Embryonic facial prominence (tissue), 1 donor: ENCODE measurements around the gene KRTAP8-1.

Experiments used
- DNase-seq: peaks from one replicate; pipeline ENCODE4 v3.0.0-alpha.2; 2016; ENCODE audit errors: extremely low spot score

Gene KRTAP8-1

GRCh38 chr21:30813174-30813573 is at the start of gene KRTAP8-1:
Gene KRTAP8-1, minus strand, starts transcription at chr21:30813274. Its CDS starts 54 bp downstream, at chr21:30813220.
- DNase-seq = no peak

DNA sequence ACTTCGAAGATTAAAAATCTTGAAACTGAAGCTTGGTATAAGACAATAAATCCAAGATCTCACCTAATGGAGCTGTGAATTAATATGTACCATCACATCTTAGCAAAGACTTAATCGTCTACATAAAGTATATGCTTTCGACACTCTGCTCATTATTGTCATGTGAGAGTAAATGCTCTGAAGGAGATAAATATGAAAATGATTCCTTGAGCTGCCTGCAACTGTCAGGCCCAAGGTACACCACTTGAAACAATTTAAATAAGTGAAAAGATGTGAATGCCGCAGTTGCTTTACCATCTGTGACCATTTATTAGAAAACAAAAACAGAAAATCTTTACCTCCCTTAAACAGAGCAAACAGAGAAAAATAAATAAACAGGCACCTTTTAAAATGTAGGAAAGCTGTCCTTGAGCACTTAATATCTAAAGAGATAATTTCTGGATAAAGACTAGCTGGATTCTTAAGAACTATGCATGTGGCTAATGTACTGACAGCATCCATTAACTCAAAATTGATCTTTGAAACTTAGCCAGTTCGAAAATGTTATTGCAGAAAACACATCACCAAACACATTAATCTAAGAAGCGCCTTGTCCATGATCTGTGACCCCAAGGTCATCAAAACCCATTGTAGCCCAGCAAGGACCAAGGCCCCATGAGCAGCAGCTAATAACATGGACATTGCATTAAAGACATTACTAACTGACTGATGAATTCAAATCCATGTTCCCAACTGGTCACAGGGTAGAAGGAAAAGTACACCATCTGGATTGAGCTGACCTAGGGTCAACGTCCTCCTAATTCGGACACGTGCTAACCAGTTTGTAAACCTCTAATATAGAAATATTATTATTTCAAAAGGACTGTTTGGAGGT is 34.8 kb upstream of the KRTAP8-1 start:
- DNase-seq = no peak

DNA sequence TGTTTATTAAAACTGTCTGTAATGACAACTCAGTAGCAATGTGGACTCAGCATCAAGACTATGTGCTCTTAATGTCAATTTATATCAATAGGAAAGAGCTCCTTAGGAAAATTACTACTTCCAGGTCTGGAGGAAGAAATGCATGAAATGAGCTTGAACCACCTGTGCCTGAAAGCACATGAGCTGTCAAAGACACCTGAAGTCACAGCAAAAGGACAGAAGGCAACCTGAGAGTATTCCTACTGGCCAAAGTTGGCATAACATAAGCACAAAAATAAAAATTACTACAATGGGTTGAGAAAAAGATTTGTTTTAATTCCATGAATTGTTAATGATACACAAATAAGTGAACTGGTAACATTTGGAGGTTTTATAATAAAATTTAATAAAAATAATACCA is 29.9 kb upstream of the KRTAP8-1 start:
- no peak for DNase-seq

DNA sequence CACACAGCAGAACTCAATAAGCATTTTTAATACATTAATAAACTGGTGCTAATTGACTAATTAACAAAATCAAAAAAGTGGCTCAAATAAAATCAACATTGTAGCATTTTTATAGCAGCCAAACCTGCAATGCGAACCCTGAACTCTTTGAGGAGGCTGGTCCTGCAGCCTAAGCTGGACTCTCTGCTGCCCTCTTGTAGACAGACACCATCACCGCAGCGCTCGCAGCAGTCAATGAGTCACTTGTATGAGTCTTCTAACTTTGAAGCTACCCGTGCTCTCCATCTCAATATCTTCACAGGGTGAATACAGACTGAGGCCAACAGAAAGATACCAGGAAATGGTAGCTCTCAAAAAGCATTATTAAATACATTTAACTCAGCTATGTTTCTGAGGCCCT is 26.2 kb upstream of the KRTAP8-1 start:
- DNase-seq = no peak

DNA sequence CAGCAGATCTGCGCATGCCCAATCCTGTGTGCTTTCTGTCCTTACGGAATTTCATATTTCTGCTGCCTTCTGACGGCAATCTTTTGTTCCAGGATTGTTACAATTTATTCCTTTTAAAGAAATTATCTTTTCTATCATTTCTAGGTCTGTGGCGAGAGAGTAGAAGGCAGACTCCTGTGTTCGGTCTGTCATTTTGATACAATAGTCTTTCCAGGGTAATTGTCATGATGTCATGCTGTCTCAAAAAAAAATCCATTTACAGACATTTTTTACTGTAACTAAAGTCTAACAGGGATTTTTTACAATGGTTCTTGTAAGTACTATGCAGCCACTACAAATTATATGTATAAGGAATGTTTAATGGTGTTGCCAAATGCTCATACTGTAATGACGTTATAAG is 25.5 kb upstream of the KRTAP8-1 start:
- DNase-seq = no peak

GRCh38 chr21:30831194-30831765 is 18.2 kb upstream of the KRTAP8-1 start:
- no peak for DNase-seq

GRCh38 chr21:30829659-30830058 is 16.6 kb upstream of the KRTAP8-1 start, which contains the start of gene KRTAP7-1:
Gene KRTAP7-1, minus strand, starts transcription at chr21:30829759. Its CDS starts 61 bp downstream, at chr21:30829698.
- DNase-seq = no peak

DNA sequence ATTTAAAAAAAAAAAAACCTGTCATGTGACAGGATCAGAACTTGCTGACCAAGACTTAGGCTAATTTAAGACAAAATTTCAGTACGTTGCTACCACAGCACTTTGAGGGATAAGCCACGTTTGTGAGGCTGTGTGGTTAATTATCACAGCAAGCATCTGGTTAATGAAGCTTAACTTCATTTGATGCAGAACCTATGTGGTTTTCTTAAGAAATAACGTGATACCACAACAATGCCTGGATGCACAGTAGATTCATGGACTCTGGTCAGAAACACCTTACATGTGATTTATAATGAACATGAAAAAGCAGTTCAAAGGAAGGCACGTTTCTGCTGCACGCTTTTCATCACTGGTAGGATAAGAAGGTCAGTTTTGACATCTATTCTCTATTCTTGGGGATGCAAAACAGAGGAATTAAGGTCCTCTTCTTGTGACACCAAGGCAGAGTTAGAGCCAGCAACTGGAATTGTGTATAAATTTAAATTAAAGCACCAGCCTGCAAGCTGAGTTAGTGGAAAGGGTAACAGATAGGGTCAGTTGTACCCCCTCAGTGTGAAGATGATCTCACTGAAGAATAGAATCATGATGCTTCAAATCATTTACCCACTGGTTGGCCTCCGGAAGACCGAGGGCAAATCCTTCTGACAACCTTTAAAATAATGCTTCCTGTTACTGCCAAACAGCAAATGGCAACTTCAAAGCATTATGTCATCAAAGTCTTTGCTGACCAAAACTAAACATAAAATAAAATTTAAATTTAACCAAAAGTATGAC is 6.0 kb upstream of the KRTAP8-1 start:
- no peak for DNase-seq

GRCh38 chr21:30800605-30801004 is 12.5 kb downstream of the KRTAP8-1 start:
- DNase-seq = no peak

GRCh38 chr21:30793581-30794314 is 19.3 kb downstream of the KRTAP8-1 start:
- no peak for DNase-seq

GRCh38 chr21:30779249-30779648 is 33.8 kb downstream of the KRTAP8-1 start:
- no peak for DNase-seq

DNA sequence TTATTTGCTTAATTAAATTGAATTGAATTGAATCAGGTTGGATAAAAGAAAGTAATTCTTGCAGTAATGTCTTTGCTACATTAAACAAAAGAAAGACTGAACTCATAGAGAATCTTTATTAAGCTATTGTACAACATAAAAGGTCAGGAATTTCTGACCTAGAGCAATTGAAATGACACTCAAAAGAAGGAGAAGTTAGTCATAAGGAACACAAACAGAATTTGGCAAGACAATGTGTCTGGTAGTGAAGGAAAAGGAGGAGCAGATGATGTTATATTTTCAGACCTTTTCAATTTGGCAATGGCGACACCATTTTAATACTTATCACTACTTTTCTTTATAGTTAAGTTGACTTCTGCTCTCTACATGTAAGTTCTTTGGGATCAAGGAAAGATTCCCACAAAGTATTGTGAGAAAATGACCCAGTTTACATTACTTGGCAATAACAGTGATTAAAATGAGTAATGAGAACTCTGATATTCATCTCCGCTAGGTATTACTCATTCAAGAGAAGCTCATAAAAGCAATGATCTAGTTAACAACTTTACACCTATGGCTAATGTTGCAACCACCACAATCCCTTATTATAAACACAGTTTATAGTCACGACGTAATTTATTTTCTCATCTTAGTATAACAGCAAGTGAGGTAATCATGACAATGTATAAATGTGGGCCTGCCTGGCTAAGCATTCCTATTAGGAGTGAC is 43.2 kb downstream of the KRTAP8-1 start:
- no peak for DNase-seq
